Measurements from ENCODE around the gene KCNMA1. TPM values are rescaled to one million over a fixed set of nuclear protein-coding genes. Genes with fewer than 3 reads are reported as not detected.

Gene KCNMA1
- total RNA-seq, 1 experiment from 2014 or later, result 143 TPM

GRCh38 chr10:77614778-77615625 is 22.6 kb downstream of the KCNMA1 start:
- H3K27ac ChIP-seq (ENCODE audit: low read length), result no peak overlapping the region
- no peak overlapping the region for H3K4me3 ChIP-seq (ENCODE audit: low read length)
- no peak for TF ChIP-seq EZH2phosphoT487 (IDR thresholded peaks at IDR 0.05; ENCODE audit: borderline replicate concordance, low read length)
- no peak for TF ChIP-seq CTCF (conservative IDR thresholded peaks at IDR 0.05; ENCODE audit: low read depth, low read length)
- TF ChIP-seq EZH2 (IDR thresholded peaks at IDR 0.05; ENCODE audit: low read length, unreplicated experiment), result no peak
- H3K27me3 ChIP-seq (ENCODE audit: low read length), result no peaks in the 10 kb centered on the region
- H3K4me1 ChIP-seq (ENCODE audit: insufficient read depth, low read length), result 0 out of 2 replicates have a peak, but pooled peaks cover 6% of the 10 kb centered on the region
- H3K36me3 ChIP-seq (ENCODE audit: low read depth, low read length), result peaks cover 7% of the 10 kb centered on the region
- ATAC-seq, result no peak
- no peak overlapping the region for H3K9ac ChIP-seq (ENCODE audit: low read length)
- H2AFZ ChIP-seq (ENCODE audit: low read length), result no peak overlapping the region
- no TSS peak for BruUV-seq (replicated peaks)
- intact Hi-C loops (cut with micrococcal nuclease), result no loop called here
- H3F3A ChIP-seq (ENCODE audit: low read length, unreplicated experiment), result no peaks in the 10 kb centered on the region
- POLR2A ChIA-PET (ENCODE audit: unreplicated experiment), result no interaction called here
- CTCF ChIA-PET, result interaction anchor here (0.5 kb wide), 1 partner anchor 351 kb away, joined by 5 read pairs; no protein-coding TSS in a partner anchor
- H3K9me3 ChIP-seq (ENCODE audit: low read length), result no peaks in the 10 kb centered on the region
- H4K20me1 ChIP-seq (ENCODE audit: low read length), result no peaks in the 10 kb centered on the region
- no peaks in the 10 kb centered on the region for H3K9me2 ChIP-seq (replicated peaks; ENCODE audit: low read length)
- H3K4me2 ChIP-seq (ENCODE audit: low read length), result no peak overlapping the region
- H3K79me2 ChIP-seq (ENCODE audit: low read length), result peaks cover 96% of the 10 kb centered on the region
- peak; percentile 63 for DNase-seq

- no TSS peak for BruUV-seq (replicated peaks)
These were observed 24.0 kb downstream of the KCNMA1 start for GRCh38 chr10:77613476-77614130.

More at GRCh38 chr10:77613476-77614130, 24.0 kb downstream of the KCNMA1 start:
- ChIA-PET CTCF (interaction anchor here (0.6 kb wide), 1 partner anchor 290 kb away, joined by 4 read pairs; no protein-coding TSS in a partner anchor), POLR2A (ENCODE audit: unreplicated experiment) (no interaction called here)
- H3K9me2 ChIP-seq (replicated peaks; ENCODE audit: low read length), result no peaks in the 10 kb centered on the region
- no peak overlapping the region for H3K4me3 ChIP-seq (ENCODE audit: low read length)
- peaks cover 6% of the 10 kb centered on the region for H3K36me3 ChIP-seq (ENCODE audit: low read depth, low read length)
- no peak overlapping the region for H2AFZ ChIP-seq (ENCODE audit: low read length)
- no peak for TF ChIP-seq EZH2phosphoT487 (IDR thresholded peaks at IDR 0.05; ENCODE audit: borderline replicate concordance, low read length)
- TF ChIP-seq EZH2 (IDR thresholded peaks at IDR 0.05; ENCODE audit: low read length, unreplicated experiment), result no peak
- TF ChIP-seq CTCF (conservative IDR thresholded peaks at IDR 0.05; ENCODE audit: low read depth, low read length), result no peak
- intact Hi-C loops (cut with micrococcal nuclease), result no loop called here
- H3F3A ChIP-seq (ENCODE audit: low read length, unreplicated experiment), result no peaks in the 10 kb centered on the region
- ATAC-seq, result no peak
- no peak for DNase-seq
- H3K9ac ChIP-seq (ENCODE audit: low read length), result no peak overlapping the region
- H3K27me3 ChIP-seq (ENCODE audit: low read length), result no peaks in the 10 kb centered on the region
- H3K4me2 ChIP-seq (ENCODE audit: low read length), result no peak overlapping the region
- H4K20me1 ChIP-seq (ENCODE audit: low read length), result no peaks in the 10 kb centered on the region
- no peaks in the 10 kb centered on the region for H3K9me3 ChIP-seq (ENCODE audit: low read length)
- no peak overlapping the region for H3K27ac ChIP-seq (ENCODE audit: low read length)
- 0 out of 2 replicates have a peak, but pooled peaks cover 6% of the 10 kb centered on the region for H3K4me1 ChIP-seq (ENCODE audit: insufficient read depth, low read length)
- H3K79me2 ChIP-seq (ENCODE audit: low read length), result peaks cover 94% of the 10 kb centered on the region

Data from PC-3 (cell line).